Measurements from ENCODE around the gene LOXHD1.

LOXHD1 gene

DNA sequence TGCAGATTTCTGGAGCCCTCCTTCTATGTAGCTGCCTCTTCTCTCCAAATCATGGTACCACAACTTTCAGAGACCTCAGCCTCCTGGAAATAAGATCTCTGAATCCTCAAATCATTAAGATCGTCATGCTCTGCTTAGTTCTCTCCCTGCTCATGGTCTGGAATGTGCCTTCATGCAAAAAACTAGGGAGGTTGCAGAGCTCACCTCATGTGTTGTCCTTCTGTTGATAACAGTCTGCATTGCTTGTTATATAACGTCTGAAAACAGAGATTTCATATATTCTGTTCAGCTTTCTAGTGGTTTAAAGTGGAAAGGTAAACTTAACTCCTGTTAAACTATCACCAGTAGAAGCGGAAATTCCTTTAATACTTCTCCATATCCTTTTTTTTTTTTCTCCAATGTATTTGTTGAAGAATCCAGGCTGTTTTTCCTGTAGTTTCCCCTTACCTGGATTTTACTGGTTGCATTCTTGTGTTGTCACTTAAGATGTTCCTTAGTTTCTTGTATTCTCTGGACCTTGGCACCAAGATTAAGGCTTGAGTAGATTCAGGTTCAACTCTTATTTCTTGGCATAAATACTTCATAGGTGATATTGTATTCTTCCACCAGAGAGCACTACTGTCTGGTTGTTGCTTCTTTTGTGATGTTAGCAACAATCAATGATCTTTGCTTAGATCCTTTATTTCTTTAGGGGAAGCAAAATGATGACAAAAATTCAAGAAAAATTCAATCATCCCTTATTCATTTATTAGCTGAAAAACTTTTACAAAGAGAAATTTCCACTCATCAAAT, 211.3 kb downstream of the LOXHD1 start:
- H3K4me3 ChIP-seq, result no peak overlapping the region
- no peak overlapping the region for H3K9ac ChIP-seq
- H3K27ac ChIP-seq, result no peak overlapping the region
- H3K36me3 ChIP-seq, result peaks cover 30 to 87% (median 65%) of the 10 kb centered on the region in 11 experiments
- H3K4me1 ChIP-seq, result no peaks in the 10 kb centered on the region
- H4K20me1 ChIP-seq, result no peaks in the 10 kb centered on the region
- no peak for TF ChIP-seq Cebpa-rat (IDR thresholded peaks at IDR 0.05)
- no peaks in the 10 kb centered on the region for H3K27me3 ChIP-seq
- no peak overlapping the region for H3K4me2 ChIP-seq
- H3K9me3 ChIP-seq (replicated peaks in 1 of 11), result peaks cover 5 to 15% (median 8%) of the 10 kb centered on the region in 11 experiments; a peak in 12 of 22 replicates

GRCh38 chr18:46439037-46439436, 218.0 kb downstream of the LOXHD1 start:
- Histone ChIP-seq H3K9ac (no peak overlapping the region), H3K36me3 (peaks cover 7 to 84% (median 54%) of the 10 kb centered on the region in 11 experiments; a peak in 20 of 22 replicates), H3K27me3 (no peaks in the 10 kb centered on the region), H3K9me3 (replicated peaks in 1 of 11) (peaks cover 0 to 9% (median under 1%) of the 10 kb centered on the region in 11 experiments; a peak in 4 of 22 replicates), H3K4me3 (no peak overlapping the region), H3K4me1 (no peaks in the 10 kb centered on the region), H3K4me2 (no peak overlapping the region), H3K27ac (no peak overlapping the region), H4K20me1 (peaks cover 0 to 19% (median 0%) of the 10 kb centered on the region in 11 experiments; a peak in 3 of 22 replicates)
- TF ChIP-seq Cebpa-rat (IDR thresholded peaks at IDR 0.05), result no peak

- Histone ChIP-seq H3K9ac (no peak overlapping the region), H4K20me1 (peaks cover 0 to 25% (median 0%) of the 10 kb centered on the region in 11 experiments; a peak in 4 of 22 replicates), H3K27ac (no peak overlapping the region), H3K4me3 (no peak overlapping the region), H3K27me3 (no peaks in the 10 kb centered on the region), H3K9me3 (replicated peaks in 1 of 11) (peaks cover 0 to 9% (median 0%) of the 10 kb centered on the region in 11 experiments; a peak in 2 of 22 replicates), H3K4me2 (no peak overlapping the region), H3K4me1 (no peaks in the 10 kb centered on the region), H3K36me3 (peaks cover 7 to 90% (median 62%) of the 10 kb centered on the region in 11 experiments; a peak in 20 of 22 replicates)
- TF ChIP-seq Cebpa-rat (IDR thresholded peaks at IDR 0.05), result no peak
These were observed 220.0 kb downstream of the LOXHD1 start for GRCh38 chr18:46437061-46437460.

DNA sequence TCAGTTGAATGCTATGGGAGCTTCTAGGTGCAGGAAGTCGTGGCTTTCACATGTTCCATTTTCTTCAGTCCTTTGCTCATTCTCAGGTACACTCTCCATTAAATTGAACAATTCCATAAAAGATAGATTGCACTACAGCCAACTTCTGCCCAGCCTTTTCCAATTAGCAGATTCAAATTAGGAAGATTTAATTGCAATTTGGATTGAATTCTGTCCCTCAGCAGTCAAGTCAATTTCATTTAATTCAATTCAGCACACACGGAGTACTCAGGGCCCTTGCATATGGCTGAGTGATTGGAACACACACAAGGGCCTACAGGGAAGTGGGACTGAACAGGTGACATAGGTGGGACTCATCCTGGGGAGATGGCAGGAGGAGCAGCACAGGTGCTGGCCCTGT, 220.4 kb downstream of the LOXHD1 start:
- peaks cover 0 to 9% (median 0%) of the 10 kb centered on the region in 11 experiments; a peak in 2 of 22 replicates for H3K9me3 ChIP-seq (replicated peaks in 1 of 11)
- no peak overlapping the region for H3K9ac ChIP-seq
- no peak for TF ChIP-seq Cebpa-rat (IDR thresholded peaks at IDR 0.05)
- H3K36me3 ChIP-seq, result peaks cover 7 to 89% (median 62%) of the 10 kb centered on the region in 11 experiments; a peak in 20 of 22 replicates
- peaks cover 0 to 25% (median under 1%) of the 10 kb centered on the region in 11 experiments; a peak in 8 of 22 replicates for H4K20me1 ChIP-seq
- peaks cover 0 to 3% (median 0%) of the 10 kb centered on the region in 10 experiments; a peak in 4 of 20 replicates for H3K4me1 ChIP-seq
- H3K27me3 ChIP-seq, result no peaks in the 10 kb centered on the region
- no peak overlapping the region for H3K4me3 ChIP-seq
- H3K4me2 ChIP-seq, result no peak overlapping the region
- H3K27ac ChIP-seq, result no peak overlapping the region

GRCh38 chr18:46435031-46435430, 222.0 kb downstream of the LOXHD1 start:
- Histone ChIP-seq H3K4me3 (no peak overlapping the region), H3K4me1 (peaks cover 0 to 8% (median 0%) of the 10 kb centered on the region in 10 experiments; a peak in 5 of 20 replicates), H3K27ac (no peak overlapping the region)

GRCh38 chr18:46434629-46435028, 222.4 kb downstream of the LOXHD1 start:
- no peak overlapping the region for H3K27ac ChIP-seq
- TF ChIP-seq Cebpa-rat (IDR thresholded peaks at IDR 0.05), result no peak
- H3K4me1 ChIP-seq, result peaks cover 0 to 8% (median 0%) of the 10 kb centered on the region in 10 experiments; a peak in 5 of 20 replicates
- H4K20me1 ChIP-seq, result peaks cover 0 to 25% (median 6%) of the 10 kb centered on the region in 11 experiments; a peak in 9 of 22 replicates
- H3K36me3 ChIP-seq, result peaks cover 7 to 73% (median 51%) of the 10 kb centered on the region in 11 experiments; a peak in 19 of 22 replicates
- H3K9me3 ChIP-seq (replicated peaks in 1 of 11), result no peaks in the 10 kb centered on the region
- H3K27me3 ChIP-seq, result no peaks in the 10 kb centered on the region
- no peak overlapping the region for H3K4me2 ChIP-seq
- no peak overlapping the region for H3K9ac ChIP-seq
- H3K4me3 ChIP-seq, result no peak overlapping the region

More at GRCh38 chr18:46435031-46435430, 222.0 kb downstream of the LOXHD1 start:
- H3K9me3 ChIP-seq (replicated peaks in 1 of 11), result no peaks in the 10 kb centered on the region
- H3K27me3 ChIP-seq, result no peaks in the 10 kb centered on the region
- H3K9ac ChIP-seq, result no peak overlapping the region
- peaks cover 0 to 25% (median 4%) of the 10 kb centered on the region in 11 experiments; a peak in 8 of 22 replicates for H4K20me1 ChIP-seq
- peaks cover 7 to 77% (median 54%) of the 10 kb centered on the region in 11 experiments; a peak in 19 of 22 replicates for H3K36me3 ChIP-seq
- no peak overlapping the region for H3K4me2 ChIP-seq
- TF ChIP-seq Cebpa-rat (IDR thresholded peaks at IDR 0.05), result no peak

GRCh38 chr18:46433121-46433826, 223.7 kb downstream of the LOXHD1 start:
- Histone ChIP-seq H3K9me3 (replicated peaks in 1 of 11) (no peaks in the 10 kb centered on the region), H3K4me2 (no peak overlapping the region), H3K27me3 (no peaks in the 10 kb centered on the region), H3K27ac (no peak overlapping the region), H3K9ac (no peak overlapping the region), H3K4me3 (no peak overlapping the region), H4K20me1 (peaks cover 0 to 25% (median 11%) of the 10 kb centered on the region in 11 experiments; a peak in 9 of 22 replicates), H3K36me3 (peaks cover 7 to 59% (median 41%) of the 10 kb centered on the region in 11 experiments; a peak in 19 of 22 replicates), H3K4me1 (peaks cover 0 to 8% (median 0%) of the 10 kb centered on the region in 10 experiments; a peak in 5 of 20 replicates)
- TF ChIP-seq Cebpa-rat (IDR thresholded peaks at IDR 0.05), result no peak

GRCh38 chr18:46431522-46432171, 225.4 kb downstream of the LOXHD1 start:
- H3K4me3 ChIP-seq, result no peak overlapping the region
- peaks cover 0 to 14% (median 1%) of the 10 kb centered on the region in 10 experiments; a peak in 7 of 20 replicates for H3K4me1 ChIP-seq
- H3K27me3 ChIP-seq, result no peaks in the 10 kb centered on the region
- H3K9ac ChIP-seq, result no peak overlapping the region
- no peaks in the 10 kb centered on the region for H3K9me3 ChIP-seq (replicated peaks in 1 of 11)
- TF ChIP-seq Cebpa-rat (IDR thresholded peaks at IDR 0.05), result no peak
- H3K36me3 ChIP-seq, result peaks cover 7 to 43% (median 30%) of the 10 kb centered on the region in 11 experiments; a peak in 18 of 22 replicates
- peak overlapping the region in 1 of 11 experiments; percentile 39; a peak in 2 of 22 replicates for H3K4me2 ChIP-seq
- H3K27ac ChIP-seq, result no peak overlapping the region
- peaks cover 0 to 39% (median 24%) of the 10 kb centered on the region in 11 experiments; a peak in 13 of 22 replicates for H4K20me1 ChIP-seq

Data from BLaER1 treated with 17β-estradiol and CSF1 and Interleukin-3, amounts not matched to agents 10 nM and 100 nM (cell line).